GM18868 (cell line): ENCODE measurements around the gene FABP1.

ENCODE experiments used
- ATAC-seq: cut with Tn5 transposase; IDR thresholded peaks from one replicate; pipeline ENCODE4 v1.9.1; 2021; ENCODE audit warnings: mild to moderate bottlenecking, moderate library complexity; ENCODE audit not compliant: unreplicated experiment

The FABP1 gene

GRCh38 chr2:88085099-88085498, 42.8 kb downstream of the FABP1 start:
- no peak for ATAC-seq

- no peak for ATAC-seq
These were observed 45.1 kb downstream of the FABP1 start for GRCh38 chr2:88082781-88083180.

- no peak for ATAC-seq
These were observed 45.8 kb downstream of the FABP1 start for GRCh38 chr2:88081924-88082608.

- ATAC-seq, result no peak
These were observed 47.3 kb downstream of the FABP1 start for GRCh38 chr2:88080545-88080944.

- no peak for ATAC-seq
These were observed 49.2 kb downstream of the FABP1 start for GRCh38 chr2:88078643-88079172.

GRCh38 chr2:88077080-88077479, 50.8 kb downstream of the FABP1 start:
- no peak for ATAC-seq

GRCh38 chr2:88074854-88075292, 53.0 kb downstream of the FABP1 start:
- ATAC-seq, result no peak

GRCh38 chr2:88074150-88074549, 53.7 kb downstream of the FABP1 start:
- ATAC-seq, result no peak
